A549 (cell line): Measurements from ENCODE around the gene GABBR2. TPM values are rescaled to one million over a fixed set of nuclear protein-coding genes. Genes with fewer than 3 reads are reported as not detected.

Source experiments
- ATAC-seq, 2 experiments: fragments of 200-7000 bp in 1 of 2; fragments of >200 bp in 1 of 2; cut with Nextera tagmentation in 1 of 2; cut with Tn5 transposase in 1 of 2; 3 replicates each; pipeline versions ENCODE4 v1.8.0 to v1.9.1; 2018 to 2020; ENCODE audit warnings: mild to moderate bottlenecking in 1 of 2, moderate library complexity in 1 of 2
- CTCF ChIA-PET: fragments of 300-600 bp; sonication (Branson Sonifier 250); formaldehyde crosslinking; extraction: SDS; loops from one replicate; lab custom pipeline; 2021; ENCODE audit warnings: antibody characterized with exemption, inconsistent platforms; lab: Yijun Ruan, JAX
- POLR2A ChIA-PET: fragments of 350-600 bp; formaldehyde crosslinking; extraction: SDS; loops from one replicate; lab custom pipeline; 2021; ENCODE audit warnings: antibody characterized with exemption, inconsistent platforms; lab: Yijun Ruan, JAX
- DNase-seq, 2 experiments: peaks; one replicate each; pipeline versions ENCODE4 v3.0.0 to v3.0.0-alpha.2; 2011 to 2016; ENCODE audit warnings: low read depth in 1 of 2, low spot score in 1 of 2
- FAIRE-seq: peaks from 2 replicates; lab custom pipeline; 2011; peaks lifted over from hg19 to GRCh38; lab: Jason Lieb, UNC
- H3K27ac ChIP-seq, 2 experiments: fragments of >200 bp; sonication (Bioruptor Twin); formaldehyde crosslinking; 3 replicates each; pipeline ENCODE4 v1.5.1; 2016 to 2017
- H3K4me1 ChIP-seq: fragments of >200 bp; sonication (Bioruptor Twin); formaldehyde crosslinking; 3 replicates; pipeline ENCODE4 v1.6.1; 2016
- H3K4me2 ChIP-seq: fragments of >200 bp; sonication (Bioruptor Twin); formaldehyde crosslinking; 3 replicates; pipeline ENCODE4 v1.6.1; 2016
- H3K4me3 ChIP-seq: fragments of >200 bp; sonication (Bioruptor Twin); formaldehyde crosslinking; 3 replicates; pipeline ENCODE4 v1.5.1; 2016
- H3K9me3 ChIP-seq: fragments of >200 bp; sonication (Bioruptor Twin); formaldehyde crosslinking; 3 replicates; pipeline ENCODE4 v1.6.1; 2016
- BCL3 ChIP-seq: fragments of >200 bp; sonication (Bioruptor Twin); formaldehyde crosslinking; IDR thresholded peaks from 3 replicates; pipeline ENCODE4 v1.6.1; 2016
- CBX2 ChIP-seq: fragments of 200-600 bp; sonication (generic); IDR thresholded peaks from 2 replicates; pipeline ENCODE4 v1.6.1; 2016; ENCODE audit warnings: low read depth, mild to moderate bottlenecking, borderline replicate concordance
- CBX8 ChIP-seq: fragments of 200-600 bp; sonication (generic); IDR thresholded peaks from 2 replicates; pipeline ENCODE4 v1.6.1; 2016
- E2F6 ChIP-seq: IDR thresholded peaks from 2 replicates; pipeline ENCODE4 v1.6.1; 2012; ENCODE audit warnings: low read depth, borderline replicate concordance
- EHF ChIP-seq: fragments of 250-450 bp; sonication (Bioruptor Pico); IDR thresholded peaks from 2 replicates; pipeline ENCODE4 v1.5.0; 2020; ENCODE audit warnings: mild to moderate bottlenecking
- EHMT2 ChIP-seq: fragments of 200-600 bp; sonication (generic); IDR thresholded peaks from 2 replicates; pipeline ENCODE4 v1.6.1; 2016; ENCODE audit warnings: antibody characterized with exemption, low read depth, mild to moderate bottlenecking, moderate library complexity
- ELK1 ChIP-seq: fragments of 150-350 bp; IDR thresholded peaks from 2 replicates; pipeline ENCODE4 v1.6.1; 2014; ENCODE audit warnings: low read depth, mild to moderate bottlenecking, low read length
- ESRRA ChIP-seq: fragments of 150-350 bp; IDR thresholded peaks from 2 replicates; pipeline ENCODE4 v1.6.1; 2014; ENCODE audit warnings: mild to moderate bottlenecking, low read length, borderline replicate concordance
- FOXS1 ChIP-seq: fragments of 250-450 bp; sonication (Bioruptor Pico); IDR thresholded peaks from 2 replicates; pipeline ENCODE4 v1.5.0; 2020; ENCODE audit warnings: mild to moderate bottlenecking, moderate library complexity
- GATA3 ChIP-seq: IDR thresholded peaks from 2 replicates; pipeline ENCODE4 v1.6.1; 2012; ENCODE audit warnings: borderline replicate concordance
- HOXB5 ChIP-seq: fragments of 250-450 bp; sonication (Bioruptor Pico); IDR thresholded peaks from 2 replicates; pipeline ENCODE4 v1.5.0; 2020; ENCODE audit warnings: mild to moderate bottlenecking, moderate library complexity
- JUN ChIP-seq, 2 experiments: fragments of >200 bp; sonication (Bioruptor Twin); formaldehyde crosslinking; IDR thresholded peaks; 2 replicates in 1 of 2; 3 replicates in 1 of 2; pipeline ENCODE4 v1.6.1; 2016 to 2017
- JUNB ChIP-seq: fragments of >200 bp; sonication (Bioruptor Twin); formaldehyde crosslinking; IDR thresholded peaks from 2 replicates; pipeline ENCODE4 v1.6.1; 2016
- MAX ChIP-seq: IDR thresholded peaks from 2 replicates; pipeline ENCODE4 v1.6.1; 2012
- MYC ChIP-seq: IDR thresholded peaks from 2 replicates; pipeline ENCODE4 v1.6.1; 2012; ENCODE audit warnings: mild to moderate bottlenecking, inconsistent platforms, low read length, improper control_type of control experiment, borderline replicate concordance
- NPAS2 ChIP-seq: fragments of 250-450 bp; sonication (Bioruptor Pico); IDR thresholded peaks from 2 replicates; pipeline ENCODE4 v1.8.0; 2022; ENCODE audit warnings: mild to moderate bottlenecking, moderate library complexity, borderline replicate concordance
- PBX3 ChIP-seq: IDR thresholded peaks from 2 replicates; pipeline ENCODE4 v1.6.1; 2012
- PHF8 ChIP-seq: fragments of 200-600 bp; sonication (generic); IDR thresholded peaks from 2 replicates; pipeline ENCODE4 v1.6.1; 2016; ENCODE audit warnings: low read depth, mild to moderate bottlenecking, antibody characterized with exemption, moderate library complexity, borderline replicate concordance
- POLR2AphosphoS2 ChIP-seq: conservative IDR thresholded peaks from 2 replicates; pipeline ENCODE4 v1.6.1; 2012; ENCODE audit warnings: low read length, improper control_type of control experiment, inconsistent platforms
- RAD21 ChIP-seq, 2 experiments: fragments of >200 bp in 1 of 2; sonication (Bioruptor Twin) in 1 of 2; formaldehyde crosslinking in 1 of 2; IDR thresholded peaks in 1 of 2; conservative IDR thresholded peaks in 1 of 2; 2 replicates in 1 of 2; 3 replicates in 1 of 2; pipeline ENCODE4 v1.6.1; 2012 to 2018; ENCODE audit warnings: inconsistent platforms in 1 of 2
- RCOR1 ChIP-seq: fragments of 150-350 bp; IDR thresholded peaks from 2 replicates; pipeline ENCODE4 v1.6.1; 2014; ENCODE audit warnings: antibody characterized with exemption, low read length, low read depth
- REST ChIP-seq: fragments of 200-600 bp; sonication (generic); IDR thresholded peaks from 2 replicates; pipeline ENCODE4 v1.6.1; 2016; ENCODE audit warnings: antibody characterized with exemption, mild to moderate bottlenecking, moderate library complexity
- SREBF2 ChIP-seq: fragments of 450-650 bp; IDR thresholded peaks from 2 replicates; pipeline ENCODE4 v1.6.1; 2014; ENCODE audit warnings: mild to moderate bottlenecking, moderate library complexity
- TFCP2L1 ChIP-seq: fragments of 250-450 bp; sonication (Bioruptor Pico); IDR thresholded peaks from 2 replicates; pipeline ENCODE4 v1.5.0; 2021; ENCODE audit warnings: mild to moderate bottlenecking
- ZC3H11A ChIP-seq: fragments of 450-650 bp; IDR thresholded peaks from 2 replicates; pipeline ENCODE4 v1.6.1; 2014; ENCODE audit warnings: antibody characterized with exemption, mild to moderate bottlenecking
- ZNF302 ChIP-seq: fragments of 250-450 bp; sonication (Bioruptor Pico); IDR thresholded peaks from 2 replicates; pipeline ENCODE4 v1.9.0; 2021; ENCODE audit warnings: inconsistent platforms, mild to moderate bottlenecking, moderate library complexity
- WGBS: methylation state at CpG from one replicate; pipeline ENCODE4 v1.1.6; 2017; ENCODE audit errors: missing lambda C conversion rate; 5-methylcytosine and 5-hydroxymethylcytosine counted together
- polyA plus RNA-seq, 4 experiments: library from polyadenylated mRNA; depleted of rRNA in 3 of 4; stranded (reverse); fragments of >200 nt; fragmentation: RNase III in 1 of 4; extraction: RNeasy Plus Mini Kit Qiagen cat#74134 plus additional on column Dnase treatment in 1 of 4; gene quantifications; 2 replicates in 3 of 4; 3 replicates in 1 of 4; pipeline ENCODE4 v1.2.3, GENCODE V29; 2011 to 2017

The GABBR2 gene
- polyA plus RNA-seq, 2 of the 4 experiments (the other 2 are of a cell fraction) = 0.08 to 0.57 TPM

- no peak for DNase-seq
- ChIA-PET CTCF (interaction anchor here (0.6 to 7.8 kb wide), 4 partner anchors 12 to 471 kb away, joined by 3 to 56 read pairs (median 4); no protein-coding TSS in a partner anchor), POLR2A (no interaction called here)
- H3K4me1 ChIP-seq = no peaks in the 10 kb centered on the region
- H3K4me2 ChIP-seq = no peak overlapping the region
- H3K4me3 ChIP-seq = no peak overlapping the region
- ATAC-seq = no peak
- WGBS = 37% methylated on average over 3 of the region's 3 CpGs
- no peak overlapping the region for H3K27ac ChIP-seq
- TF ChIP-seq REST (no peak), HOXB5 (CRISPR knock-in tag) (no peak), POLR2AphosphoS2 (no peak), RAD21 (conservative IDR thresholded peaks at IDR 0.05 in 1 of 2, IDR thresholded peaks at IDR 0.05 in 1 of 2) (no peak), PBX3 (no peak), JUN (IDR thresholded peaks at IDR 0.05) (no peak), RCOR1 (no peak), ZC3H11A (no peak), GATA3 (no peak), ELK1 (no peak), TFCP2L1 (CRISPR knock-in tag) (no peak), EHMT2 (no peak), CBX2 (no peak), E2F6 (no peak), BCL3 (no peak), CBX8 (no peak)
- H3K9me3 ChIP-seq = no peaks in the 10 kb centered on the region
- no peak for FAIRE-seq
These were observed 382.1 kb downstream of the GABBR2 start for GRCh38 chr9:98326459-98327248.

- H3K4me1 ChIP-seq = no peaks in the 10 kb centered on the region
- ChIA-PET CTCF (interaction anchor here (0.9 kb wide), 1 partner anchor 9 kb away, joined by 4 read pairs; no protein-coding TSS in a partner anchor), POLR2A (no interaction called here)
- no peak for ATAC-seq
- H3K4me3 ChIP-seq = no peak overlapping the region
- DNase-seq = no peak
- 55% methylated on average over 6 of the region's 6 CpGs for WGBS
- TF ChIP-seq TFCP2L1 (CRISPR knock-in tag) = no peak
- TF ChIP-seq ESRRA = no peak
- no peak for TF ChIP-seq ZNF302 (CRISPR knock-in tag)
- no peak for TF ChIP-seq MAX
- no peak for TF ChIP-seq PHF8
- no peak for TF ChIP-seq SREBF2
- TF ChIP-seq MYC = no peak
- TF ChIP-seq NPAS2 = no peak
- no peak for TF ChIP-seq BCL3
- TF ChIP-seq PBX3 = no peak
- no peak for TF ChIP-seq FOXS1 (CRISPR knock-in tag)
- no peak for TF ChIP-seq EHF (CRISPR knock-in tag)
- TF ChIP-seq JUNB = no peak
- FAIRE-seq = no peak
- H3K27ac ChIP-seq = no peak overlapping the region
- H3K9me3 ChIP-seq = no peaks in the 10 kb centered on the region
- no peak overlapping the region for H3K4me2 ChIP-seq
These were observed 383.9 kb downstream of the GABBR2 start for GRCh38 chr9:98324801-98325200.
